Heart right ventricle (tissue), 16 donors: Measurements from ENCODE around the gene COPZ2. TPM values are rescaled to one million over a fixed set of nuclear protein-coding genes. Genes with fewer than 3 reads are reported as not detected.

Experiments
- ATAC-seq, 8 donors: fragments of 200-7000 bp; cut with Tn5 transposase; one replicate each; pipeline ENCODE4 v1.9.1; 2020; ENCODE audit warnings: mild to moderate bottlenecking in 8 of 8, moderate library complexity in 8 of 8, moderate number of reproducible peaks in 1 of 8
- DNase-seq, 2 donors: peaks; one replicate each; pipeline ENCODE4 v3.0.0-alpha.2; 2020
- H3K27ac ChIP-seq, 10 donors: fragments of 200-600 bp; sonication (generic) in 2 of 10; one replicate each; pipeline versions ENCODE4 v1.5.0 to v1.8.0; 2020 to 2022; ENCODE audit warnings: mild to moderate bottlenecking in 3 of 10
- H3K27me3 ChIP-seq, 7 donors: fragments of 200-600 bp; one replicate each; pipeline ENCODE4 v1.8.0; 2021 to 2022; ENCODE audit warnings: mild to moderate bottlenecking in 2 of 7
- H3K36me3 ChIP-seq, 9 donors: fragments of 200-600 bp; sonication (generic) in 1 of 9; one replicate each; pipeline versions ENCODE4 v1.5.0 to v1.8.0; 2020 to 2022; ENCODE audit warnings: mild to moderate bottlenecking in 2 of 9
- H3K4me1 ChIP-seq, 9 donors: fragments of 200-600 bp; sonication (generic) in 1 of 9; one replicate each; pipeline versions ENCODE4 v1.5.0 to v1.8.0; 2020 to 2022; ENCODE audit warnings: mild to moderate bottlenecking in 4 of 9
- H3K4me3 ChIP-seq, 10 donors: fragments of 200-600 bp; sonication (generic) in 2 of 10; one replicate each; pipeline versions ENCODE4 v1.5.0 to v1.8.0; 2020 to 2022; ENCODE audit warnings: mild to moderate bottlenecking in 7 of 10, moderate library complexity in 2 of 10
- H3K9me3 ChIP-seq, 11 donors: fragments of 200-600 bp in 10 of 11; sonication (generic) in 2 of 11; one replicate each; pipeline versions ENCODE4 v1.5.0 to v1.8.0; 2013 to 2022; ENCODE audit warnings: mild to moderate bottlenecking in 2 of 11, control low read depth in 1 of 11, moderate library complexity in 1 of 11
- CTCF ChIP-seq, 9 donors: fragments of 200-600 bp; sonication (generic) in 2 of 9; IDR thresholded peaks; one replicate each; pipeline versions ENCODE4 v1.5.0 to v1.8.0; 2021 to 2022; ENCODE audit warnings: antibody characterized with exemption in 9 of 9, mild to moderate bottlenecking in 5 of 9, moderate library complexity in 1 of 9
- WGBS, 2 donors: extraction: QIAGEN DNeasy Blood & Tissue Kit; methylation state at CpG; one replicate each; pipeline ENCODE4 v1.1.7; 2013; ENCODE audit warnings: inconsistent platforms in 1 of 2; 5-methylcytosine and 5-hydroxymethylcytosine counted together
- intact Hi-C, 10 donors: fragments of 100-400 bp; cut with DNase I; formaldehyde crosslinking; loops; one replicate each; pipeline versions ENCODE4 v1.11.1 to v1.14.2; 2022
- polyA plus RNA-seq, 2 donors: library from polyadenylated mRNA; stranded (reverse); fragments of 200-250 nt; gene quantifications; one replicate each; pipeline ENCODE4 v1.2.3, GENCODE V29; 2013
- total RNA-seq, 10 donors: library from RNA; stranded (reverse); fragmentation: NEBNext Ultra II Directional in 3 of 10; extraction: Animal tissue kit (Norgen Biotek cat#: 25700) in 3 of 10; gene quantifications; one replicate each; pipeline versions ENCODE4 v1.2.1 to v1.2.4, GENCODE V29; 2021 to 2023
- donor health status: Arrhythmogenic right ventricular cardiomyopathy.
- donor health status: ischemic (EF 13 %, LVEDD 7.1; RV severe dilation, severe dysfunction).
- donor health status: healthy with polysubstance abuse.
- donor health status: DM: no; HTN: yes; CAD: no.
- donor health status: DM: no; HTN: no; CAD: no.
- donor health status: ischemic (EF 25% LVEDD 6.9; RV normal size, moderate dysfunction).
- donor health status: ischemic (EF 25% LVEDD 5.7; RV mildly dilated, moderate dysfunction).
- donor health status: healthy.
- donor health status: DM: yes; HTN: yes; CAD: no.
- donor health status: Ischemic cardiomyopathy.
- donor health status: ischemic (EF 35%, LVEDD 5.7; RV mildly dilated, moderate dysfunction).
- donor health status: nonischemic (EF 11% LVEDD 7.7; RV severe dilation, severe dysfunction).
- donor health status: DM: yes; HTN: yes; CAD: no.
- donor health status: PGD.
- donor health status: ischemic (EF 29% LVEDD 5.4; RV normal size, mild dysfunction).
- donor health status: nonischemic (EF 23%, LVEDD 6.1; RV moderate dilation, normal function).

COPZ2 gene
- total and polyA plus RNA-seq, 12 donors = 17.5 to 67.3 (median 59.1) TPM

- H3K4me1 ChIP-seq = peaks cover 0 to 25% (median 11%) of the 10 kb centered on the region in 9 donors
- H3K4me3 ChIP-seq = no peak overlapping the region
- no peak overlapping the region for H3K27ac ChIP-seq
- intact Hi-C loops = no loop called here
- H3K27me3 ChIP-seq = peaks cover 0 to 9% (median 0%) of the 10 kb centered on the region in 7 donors
- DNase-seq = no peak
- TF ChIP-seq CTCF (IDR thresholded peaks at IDR 0.05) = no peak
- WGBS, 2 donors = 74 to 84% methylated on average over 9 of the region's 9 CpGs
- no peaks in the 10 kb centered on the region for H3K36me3 ChIP-seq
- ATAC-seq = no peak
- H3K9me3 ChIP-seq = no peaks in the 10 kb centered on the region
These were observed 41.4 kb downstream of the COPZ2 start for GRCh38 chr17:47996201-47996600.

- WGBS, 2 donors = 71 to 74% methylated on average over 13 of the region's 13 CpGs
- TF ChIP-seq CTCF (IDR thresholded peaks at IDR 0.05) = no peak
- Histone ChIP-seq H3K4me3 (no peak overlapping the region), H3K9me3 (no peaks in the 10 kb centered on the region), H3K4me1 (peaks cover 0 to 20% (median 11%) of the 10 kb centered on the region in 9 donors), H3K27me3 (peaks cover 0 to 9% (median 0%) of the 10 kb centered on the region in 7 donors), H3K27ac (no peak overlapping the region), H3K36me3 (no peaks in the 10 kb centered on the region)
- DNase-seq (no peak), ATAC-seq (no peak)
- intact Hi-C loops = no loop called here
These were observed 42.2 kb downstream of the COPZ2 start for GRCh38 chr17:47995241-47995935.

GRCh38 chr17:47994724-47995123 is 42.9 kb downstream of the COPZ2 start:
- Histone ChIP-seq H3K9me3 (no peaks in the 10 kb centered on the region), H3K36me3 (no peaks in the 10 kb centered on the region), H3K27me3 (peaks cover 0 to 9% (median 0%) of the 10 kb centered on the region in 7 donors), H3K27ac (no peak overlapping the region), H3K4me3 (no peak overlapping the region), H3K4me1 (peaks cover 0 to 17% (median 11%) of the 10 kb centered on the region in 9 donors)
- intact Hi-C loops = no loop called here
- no peak for DNase-seq
- no peak for TF ChIP-seq CTCF (IDR thresholded peaks at IDR 0.05)
- ATAC-seq = no peak
- 90 to 91% methylated on average over 4 of the region's 4 CpGs for WGBS, 2 donors

GRCh38 chr17:47993964-47994363 is 43.6 kb downstream of the COPZ2 start:
- intact Hi-C loops = no loop called here
- ATAC-seq (no peak), DNase-seq (no peak)
- H3K4me3 ChIP-seq = no peak overlapping the region
- H3K27ac ChIP-seq = no peak overlapping the region
- no peaks in the 10 kb centered on the region for H3K9me3 ChIP-seq
- 79 to 82% methylated on average over 5 of the region's 5 CpGs for WGBS, 2 donors
- TF ChIP-seq CTCF (IDR thresholded peaks at IDR 0.05) = no peak
- H3K36me3 ChIP-seq = no peaks in the 10 kb centered on the region
- peaks cover 0 to 17% (median 9%) of the 10 kb centered on the region in 9 donors for H3K4me1 ChIP-seq
- H3K27me3 ChIP-seq = peaks cover 0 to 9% (median 0%) of the 10 kb centered on the region in 7 donors
